ENCODE data around the gene LYG2. TPM values are rescaled to one million over a fixed set of nuclear protein-coding genes. Genes with fewer than 3 reads are reported as not detected.
"Not testable (repeated sequence)": the region's sequence is repeated elsewhere in the genome, so short reads cannot be mapped to it uniquely, and the experiment has no call there.

The LYG2 gene
- total and polyA plus RNA-seq, 10 donors = not detected

DNA sequence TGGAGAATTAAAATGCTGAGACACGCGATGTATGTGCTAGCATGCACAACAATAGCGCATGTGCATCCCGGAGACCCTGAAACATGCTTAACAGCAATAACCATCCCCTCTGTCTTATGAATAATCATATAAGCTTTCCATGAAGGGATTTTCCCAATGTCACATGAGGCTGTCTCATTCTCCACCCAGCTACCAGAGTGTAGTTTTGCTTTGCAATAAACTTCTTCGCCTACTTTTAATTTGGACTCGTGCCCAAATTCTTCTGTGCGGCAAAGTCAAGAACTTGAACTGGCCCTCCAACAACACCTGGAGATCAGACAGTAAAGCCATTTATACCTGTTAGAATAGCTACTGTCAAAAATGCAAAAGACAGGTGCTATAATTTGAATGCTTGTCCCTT is 30.1 kb upstream of the LYG2 start:
- intact Hi-C loops (cut with DNase I; ENCODE audit: low total_unique reads) = no loop called here
- H3K27me3 ChIP-seq (replicated peaks in 1 of 7) = no peaks in the 10 kb centered on the region
- 92 to 98% (median 94%) methylated on average over 7 of the region's 7 CpGs for WGBS, 5 donors
- H3K27ac ChIP-seq = no peak overlapping the region
- H3K36me3 ChIP-seq = peaks cover 0 to 58% (median 7%) of the 10 kb centered on the region in 6 donors
- H3K4me3 ChIP-seq = no peak overlapping the region
- H3K9me3 ChIP-seq = peaks cover 0 to 11% (median 4%) of the 10 kb centered on the region in 8 donors
- no peak for DNase-seq
- TF ChIP-seq, protein P1, sequence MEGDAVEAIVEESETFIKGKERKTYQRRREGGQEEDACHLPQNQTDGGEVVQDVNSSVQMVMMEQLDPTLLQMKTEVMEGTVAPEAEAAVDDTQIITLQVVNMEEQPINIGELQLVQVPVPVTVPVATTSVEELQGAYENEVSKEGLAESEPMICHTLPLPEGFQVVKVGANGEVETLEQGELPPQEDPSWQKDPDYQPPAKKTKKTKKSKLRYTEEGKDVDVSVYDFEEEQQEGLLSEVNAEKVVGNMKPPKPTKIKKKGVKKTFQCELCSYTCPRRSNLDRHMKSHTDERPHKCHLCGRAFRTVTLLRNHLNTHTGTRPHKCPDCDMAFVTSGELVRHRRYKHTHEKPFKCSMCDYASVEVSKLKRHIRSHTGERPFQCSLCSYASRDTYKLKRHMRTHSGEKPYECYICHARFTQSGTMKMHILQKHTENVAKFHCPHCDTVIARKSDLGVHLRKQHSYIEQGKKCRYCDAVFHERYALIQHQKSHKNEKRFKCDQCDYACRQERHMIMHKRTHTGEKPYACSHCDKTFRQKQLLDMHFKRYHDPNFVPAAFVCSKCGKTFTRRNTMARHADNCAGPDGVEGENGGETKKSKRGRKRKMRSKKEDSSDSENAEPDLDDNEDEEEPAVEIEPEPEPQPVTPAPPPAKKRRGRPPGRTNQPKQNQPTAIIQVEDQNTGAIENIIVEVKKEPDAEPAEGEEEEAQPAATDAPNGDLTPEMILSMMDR (IDR thresholded peaks at IDR 0.05 in 8 of 11, conservative IDR thresholded peaks at IDR 0.05 in 3 of 11) = no peak
- no peaks in the 10 kb centered on the region for H3K4me1 ChIP-seq

DNA sequence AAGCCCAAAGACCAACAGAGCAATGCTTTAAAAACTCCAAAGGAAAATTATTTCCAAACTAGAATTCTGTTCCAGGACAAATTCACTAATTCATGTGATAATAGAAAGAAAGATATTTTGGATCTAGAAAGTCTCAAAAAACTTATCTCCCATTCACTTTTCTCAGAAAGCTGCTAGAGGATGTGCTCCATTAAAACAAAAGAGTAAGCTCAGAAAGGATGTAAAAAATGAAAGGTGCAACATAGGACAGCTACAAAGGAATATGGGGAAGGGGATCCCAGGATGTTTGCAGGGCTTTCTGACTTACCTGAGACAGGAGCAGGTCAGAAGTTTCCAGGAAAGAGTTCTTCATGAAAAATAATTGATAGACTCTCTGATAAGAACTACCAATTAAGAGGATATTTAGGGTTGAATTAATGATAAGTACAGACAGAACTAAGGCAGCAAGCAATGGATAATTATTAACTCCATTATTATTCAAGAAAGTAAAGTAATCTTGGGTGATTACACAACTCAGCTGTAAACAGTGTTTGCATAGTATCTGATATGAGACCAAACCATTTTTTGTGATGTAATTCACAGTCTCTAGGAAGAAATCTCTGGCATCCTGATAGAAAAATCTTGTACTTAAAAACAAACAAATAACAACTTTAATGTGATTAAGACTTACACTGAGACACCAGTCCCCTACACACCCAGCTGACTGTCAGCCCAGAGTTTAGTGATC is 24.7 kb upstream of the LYG2 start:
- no peak for DNase-seq
- Histone ChIP-seq H3K27me3 (replicated peaks in 1 of 7) (no peaks in the 10 kb centered on the region), H3K4me3 (no peak overlapping the region), H3K36me3 (peaks cover 0 to 38% (median 7%) of the 10 kb centered on the region in 6 donors), H3K9me3 (peaks cover 0 to 25% (median 18%) of the 10 kb centered on the region in 8 donors), H3K27ac (no peak overlapping the region), H3K4me1 (no peaks in the 10 kb centered on the region)
- intact Hi-C loops (cut with DNase I; ENCODE audit: low total_unique reads) = no loop called here
- TF ChIP-seq, protein P1 (IDR thresholded peaks at IDR 0.05 in 8 of 11, conservative IDR thresholded peaks at IDR 0.05 in 3 of 11) = no peak
- no peak for TF ChIP-seq POLR2AphosphoS5 (IDR thresholded peaks at IDR 0.05)
- no peak for TF ChIP-seq POLR2A (IDR thresholded peaks at IDR 0.05)

- H3K9me3 ChIP-seq = peaks cover 0 to 25% (median 18%) of the 10 kb centered on the region in 8 donors
- TF ChIP-seq, protein P1 (IDR thresholded peaks at IDR 0.05 in 8 of 11, conservative IDR thresholded peaks at IDR 0.05 in 3 of 11) = no peak
- TF ChIP-seq POLR2A (IDR thresholded peaks at IDR 0.05) (no peak), POLR2AphosphoS5 (IDR thresholded peaks at IDR 0.05) (no peak)
- H3K27me3 ChIP-seq (replicated peaks in 1 of 7) = no peaks in the 10 kb centered on the region
- H3K27ac ChIP-seq = no peak overlapping the region
- peaks cover 0 to 26% (median 0%) of the 10 kb centered on the region in 6 donors for H3K36me3 ChIP-seq
- DNase-seq = no peak
- no peaks in the 10 kb centered on the region for H3K4me1 ChIP-seq
- H3K4me3 ChIP-seq = no peak overlapping the region
- intact Hi-C loops (cut with DNase I; ENCODE audit: low total_unique reads) = no loop called here
- WGBS, 5 donors = 93 to 98% (median 95%) methylated on average over 2 of the region's 2 CpGs
These were observed 23.4 kb upstream of the LYG2 start for GRCh38 chr2:99278793-99279291.

DNA sequence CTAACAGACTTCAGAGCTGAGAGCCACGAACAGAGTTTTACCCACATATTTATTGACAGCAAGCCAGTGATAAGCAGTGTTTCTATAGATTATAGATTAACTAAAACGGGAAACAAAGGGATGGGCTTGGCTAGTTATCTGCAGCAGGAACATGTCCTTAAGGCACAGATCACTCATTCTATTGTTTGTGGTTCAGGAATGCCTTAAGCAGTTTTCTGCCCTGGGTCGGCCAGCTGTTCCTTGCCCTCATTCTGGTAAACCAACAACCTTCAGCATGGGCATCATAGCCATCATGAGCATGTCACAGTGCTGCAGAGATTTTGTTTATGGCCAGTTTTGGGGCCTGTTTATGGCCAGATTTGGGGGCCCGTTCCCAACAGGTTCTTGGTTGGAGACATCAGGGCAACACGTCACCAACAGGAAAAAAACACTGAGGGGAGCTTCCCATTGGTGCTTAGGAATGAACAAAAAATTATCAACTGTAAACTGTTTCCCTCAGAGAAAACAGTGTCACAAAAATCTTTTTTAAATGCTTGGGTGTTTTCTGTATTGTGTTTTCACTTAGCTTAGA is 22.8 kb upstream of the LYG2 start:
- H3K9me3 ChIP-seq = peaks cover 0 to 25% (median 18%) of the 10 kb centered on the region in 8 donors
- 94 to 97% (median 95%) methylated on average over 5 of the region's 5 CpGs for WGBS, 5 donors
- H3K27me3 ChIP-seq (replicated peaks in 1 of 7); H3K27ac ChIP-seq; H3K4me3 ChIP-seq; DNase-seq; intact Hi-C loops (cut with DNase I; ENCODE audit: low total_unique reads); H3K4me1 ChIP-seq: not testable (repeated sequence)
- H3K36me3 ChIP-seq = peaks cover 0 to 20% (median 0%) of the 10 kb centered on the region in 6 donors
